GM12878 (cell line): ENCODE measurements around the gene GTPBP6. TPM values are rescaled to one million over a fixed set of nuclear protein-coding genes. Genes with fewer than 3 reads are reported as not detected.

Experiments used
- ATAC-seq: fragments of 200-7000 bp; cut with Tn5 transposase; 3 replicates; pipeline ENCODE4 v1.9.1; 2020; ENCODE audit warnings: mild to moderate bottlenecking, moderate library complexity
- BruUV-seq: library from RNA; stranded (reverse); fragments of 400-500 nt; replicated peaks from 2 replicates; lab custom pipeline; 2021; lab: Mats Ljungman, UMichigan
- CTCF ChIA-PET: fragments of 300-600 bp; sonication (Branson Sonifier 250); formaldehyde crosslinking; extraction: SDS; loops from one replicate; lab custom pipeline; 2021; ENCODE audit warnings: inconsistent platforms; lab: Yijun Ruan, JAX
- POLR2A ChIA-PET: fragments of 350-600 bp; formaldehyde crosslinking; extraction: SDS; loops from one replicate; lab custom pipeline; 2021; ENCODE audit warnings: inconsistent platforms; lab: Charles Lee
- RAD21 ChIA-PET: fragments of 300-600 bp; sonication (Branson Sonifier 250); formaldehyde crosslinking; loops from one replicate; lab custom pipeline; 2023; ENCODE audit warnings: antibody characterized with exemption; ENCODE audit not compliant: unreplicated experiment; lab: Charles Lee
- SMC1A ChIA-PET: fragments of 300-600 bp; sonication (Branson Sonifier 250); formaldehyde crosslinking; loops from one replicate; lab custom pipeline; 2023; ENCODE audit not compliant: unreplicated experiment, uncharacterized antibody; lab: Charles Lee
- DNase-seq: peaks from one replicate; pipeline ENCODE4 v3.0.0-alpha.2; 2011; ENCODE audit warnings: low read depth, low spot score
- FAIRE-seq: peaks from 3 replicates; lab custom pipeline; 2011; peaks lifted over from hg19 to GRCh38; lab: Jason Lieb, UNC
- H2AFZ ChIP-seq: 2 replicates; pipeline ENCODE4 v1.6.0; 2011; ENCODE audit warnings: low read depth, low read length, control low read depth; ENCODE audit not compliant: control insufficient read depth
- H3K27ac ChIP-seq: 2 replicates; pipeline ENCODE4 v1.5.1; 2011; ENCODE audit warnings: control low read depth; ENCODE audit not compliant: control insufficient read depth, insufficient read depth
- H3K27me3 ChIP-seq, 2 experiments: replicated peaks in 1 of 2; 2 replicates each; pipeline versions ENCODE4 v1.6.0 to v1.6.1; 2011; ENCODE audit warnings: low read length in 1 of 2; ENCODE audit not compliant: control insufficient read depth in 2 of 2, insufficient read depth in 2 of 2
- H3K36me3 ChIP-seq, 2 experiments: 2 replicates each; pipeline ENCODE4 v1.5.1; 2011; ENCODE audit warnings: low read length in 1 of 2; ENCODE audit not compliant: control insufficient read depth in 2 of 2, insufficient read depth in 2 of 2
- H3K4me1 ChIP-seq: 2 replicates; pipeline ENCODE4 v1.6.1; 2011; ENCODE audit warnings: mild to moderate bottlenecking, low read length, moderate library complexity, mixed read lengths; ENCODE audit not compliant: control insufficient read depth, insufficient read depth
- H3K4me2 ChIP-seq: 2 replicates; pipeline ENCODE4 v1.6.0; 2011; ENCODE audit warnings: control low read depth; ENCODE audit not compliant: control insufficient read depth, insufficient read depth
- H3K4me3 ChIP-seq: fragments of 200-600 bp; sonication (generic); 2 replicates; pipeline ENCODE4 v1.5.1; 2016
- H3K79me2 ChIP-seq: 2 replicates; pipeline ENCODE4 v1.6.0; 2011; ENCODE audit warnings: low read length; ENCODE audit not compliant: control insufficient read depth, insufficient read depth
- H3K9ac ChIP-seq: 2 replicates; pipeline ENCODE4 v1.8.0; 2011; ENCODE audit warnings: low read length, control low read depth, mixed read lengths; ENCODE audit not compliant: control insufficient read depth, insufficient read depth
- H3K9me3 ChIP-seq: replicated peaks from 3 replicates; pipeline ENCODE4 v1.5.1; 2011; ENCODE audit warnings: mild to moderate bottlenecking, low read length; ENCODE audit not compliant: control insufficient read depth, insufficient read depth
- H4K20me1 ChIP-seq: 2 replicates; pipeline ENCODE4 v1.6.0; 2011; ENCODE audit not compliant: control insufficient read depth, insufficient read depth
- HCFC1 ChIP-seq: fragments of 150-350 bp; IDR thresholded peaks from 2 replicates; pipeline ENCODE4 v1.6.1; 2014; ENCODE audit warnings: low read length
- HDAC6 ChIP-seq: fragments of 200-600 bp; sonication (generic); IDR thresholded peaks from one replicate; pipeline ENCODE4 v1.8.0; 2017; ENCODE audit warnings: antibody characterized with exemption; ENCODE audit not compliant: unreplicated experiment
- KLF5 ChIP-seq: fragments of 450-650 bp; IDR thresholded peaks from 2 replicates; pipeline ENCODE4 v1.6.1; 2014; ENCODE audit warnings: mild to moderate bottlenecking; ENCODE audit not compliant: partially characterized antibody
- NBN ChIP-seq: fragments of 450-650 bp; IDR thresholded peaks from 2 replicates; pipeline ENCODE4 v1.6.1; 2016
- POLR2A ChIP-seq: IDR thresholded peaks from 2 replicates; pipeline ENCODE4 v1.6.1; 2011; ENCODE audit warnings: low read depth, mild to moderate bottlenecking, low read length
- SREBF2 ChIP-seq: IDR thresholded peaks from 2 replicates; pipeline ENCODE4 v1.6.1; 2012; ENCODE audit warnings: mild to moderate bottlenecking, low read length
- STAT1 ChIP-seq: fragments of 450-650 bp; conservative IDR thresholded peaks from 2 replicates; pipeline ENCODE4 v1.6.1; 2014; ENCODE audit warnings: antibody characterized with exemption, mild to moderate bottlenecking
- TARDBP ChIP-seq: IDR thresholded peaks from 2 replicates; pipeline ENCODE4 v1.6.1; 2016; ENCODE audit warnings: borderline replicate concordance
- USF2 ChIP-seq: IDR thresholded peaks from 2 replicates; pipeline ENCODE4 v1.6.1; 2011; ENCODE audit warnings: low read depth, low read length, improper control_type of control experiment, borderline replicate concordance
- WGBS: methylation state at CpG from one replicate; pipeline ENCODE4 v1.1.6; 2016; ENCODE audit warnings: low lambda C conversion rate; ENCODE audit not compliant: insufficient replicate concordance, insufficient coverage; ENCODE audit errors: missing lambda C conversion rate; 5-methylcytosine and 5-hydroxymethylcytosine counted together
- in situ Hi-C: fragments of 300-500 bp; cut with MboI; formaldehyde crosslinking; loops from 9 replicates; pipeline ENCODE4 v1.14.3; 2018; ENCODE audit warnings: mixed read lengths
- intact Hi-C: fragments of 100-400 bp; cut with micrococcal nuclease; formaldehyde crosslinking; loops from one replicate; pipeline ENCODE4 v1.14.2; 2022; ENCODE audit not compliant: unreplicated experiment
- polyA plus RNA-seq, 11 experiments: library from polyadenylated mRNA; depleted of rRNA in 4 of 11; unstranded in 6 of 11; stranded (reverse) in 5 of 11; fragments of >200 nt; fragmentation: Nextera tagmentation in 4 of 11; fragmentation: Illumina TruSeq in 1 of 11; extraction: Ambion mirVana in 4 of 11; extraction: Trizol in 1 of 11; gene quantifications; 1 replicate in 1 of 11; 2 replicates in 10 of 11; pipeline versions ENCODE4 v1.2.1 to v1.2.3, GENCODE V29; 2011 to 2016; ENCODE audit warnings: inconsistent platforms in 2 of 11, missing spikeins in 2 of 11, low read depth in 1 of 11
- total RNA-seq, 4 experiments: library from RNA; depleted of rRNA in 3 of 4; stranded (reverse); fragments of >200 nt in 3 of 4; fragmentation: Illumina TruSeq in 1 of 4; extraction: Trizol in 1 of 4; gene quantifications; 2 replicates each; pipeline versions ENCODE4 v1.2.1 to v1.2.3, GENCODE V29; 2013 to 2021
- TF ChIP-seq, protein P1 (sequence below): IDR thresholded peaks from 2 replicates; pipeline ENCODE4 v1.6.1; 2012; ENCODE audit warnings: low read length, inconsistent platforms
- TF ChIP-seq, protein P2 (sequence below): fragments of 450-650 bp; IDR thresholded peaks from 2 replicates; pipeline ENCODE4 v1.6.1; 2017; ENCODE audit warnings: mild to moderate bottlenecking, moderate library complexity

GTPBP6 gene
- total and polyA plus RNA-seq, 10 of the 15 experiments (the other 5 are each of a cell fraction or from before 2014, with no cell fraction given): 0.31 to 71.0 (median 21.1) TPM

- no peak overlapping the region for H3K4me2 ChIP-seq
- BruUV-seq: no TSS peak
- no peak overlapping the region for H2AFZ ChIP-seq
- no peaks in the 10 kb centered on the region for H3K4me1 ChIP-seq
- no peaks in the 10 kb centered on the region for H4K20me1 ChIP-seq
- H3K4me3 ChIP-seq: no peak overlapping the region
- POLR2A ChIA-PET: no interaction called here
- no peak for DNase-seq
- no peak overlapping the region for H3K27ac ChIP-seq
- CTCF ChIA-PET: no interaction called here
- in situ Hi-C loops (no loop called here), intact Hi-C loops (no loop called here)
- RAD21 ChIA-PET: no interaction called here
- H3K79me2 ChIP-seq: no peaks in the 10 kb centered on the region
- H3K27me3 ChIP-seq: no peaks in the 10 kb centered on the region
- H3K9ac ChIP-seq: no peak overlapping the region
- SMC1A ChIA-PET: no interaction called here
- 96% methylated on average over 35 of the region's 36 CpGs for WGBS
- peaks cover 0 to 1% of the 10 kb centered on the region in 2 experiments; a peak in 3 of 4 replicates for H3K36me3 ChIP-seq
- ATAC-seq: no peak
- TF ChIP-seq KLF5 (no peak), POLR2A (peak; percentile 20; the same call in 1 of the 2 replicates)
- FAIRE-seq: no peak
- H3K9me3 ChIP-seq: no peaks in the 10 kb centered on the region; the same call in 2 of the 3 replicates
Observed at GRCh38 chrX:298993-299392, 19.6 kb downstream of the GTPBP6 start.

DNA sequence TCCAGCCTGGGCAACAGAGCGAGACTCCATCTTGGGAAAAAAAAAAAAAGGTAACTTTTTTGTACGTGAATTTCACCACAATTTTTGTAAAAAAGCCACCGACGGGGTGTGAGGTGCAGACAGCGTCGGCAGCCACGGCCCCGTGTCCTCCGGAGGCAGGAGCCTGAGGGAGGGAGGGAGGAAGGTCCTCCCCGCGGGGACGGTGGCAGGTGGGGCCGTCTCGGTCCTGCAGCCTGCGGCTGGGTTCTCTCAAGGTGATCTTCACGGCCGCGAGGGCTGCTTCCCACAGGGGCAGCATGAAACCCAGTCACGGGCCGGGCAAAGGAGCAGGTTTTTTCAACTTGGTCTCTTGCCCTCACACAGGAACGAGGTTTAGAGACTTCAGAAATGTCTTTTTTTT is 23.5 kb downstream of the GTPBP6 start:
- in situ Hi-C loops: no loop called here
- 96% methylated on average over 17 of the region's 21 CpGs for WGBS
- FAIRE-seq: no peak
- H3K27me3 ChIP-seq: no peaks in the 10 kb centered on the region
- no peak for TF ChIP-seq SREBF2
- no peak for TF ChIP-seq STAT1
- TF ChIP-seq, protein P1, sequence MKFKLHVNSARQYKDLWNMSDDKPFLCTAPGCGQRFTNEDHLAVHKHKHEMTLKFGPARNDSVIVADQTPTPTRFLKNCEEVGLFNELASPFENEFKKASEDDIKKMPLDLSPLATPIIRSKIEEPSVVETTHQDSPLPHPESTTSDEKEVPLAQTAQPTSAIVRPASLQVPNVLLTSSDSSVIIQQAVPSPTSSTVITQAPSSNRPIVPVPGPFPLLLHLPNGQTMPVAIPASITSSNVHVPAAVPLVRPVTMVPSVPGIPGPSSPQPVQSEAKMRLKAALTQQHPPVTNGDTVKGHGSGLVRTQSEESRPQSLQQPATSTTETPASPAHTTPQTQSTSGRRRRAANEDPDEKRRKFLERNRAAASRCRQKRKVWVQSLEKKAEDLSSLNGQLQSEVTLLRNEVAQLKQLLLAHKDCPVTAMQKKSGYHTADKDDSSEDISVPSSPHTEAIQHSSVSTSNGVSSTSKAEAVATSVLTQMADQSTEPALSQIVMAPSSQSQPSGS: no peak
- no peak for TF ChIP-seq TARDBP
- TF ChIP-seq USF2: no peak
- no peak for TF ChIP-seq HCFC1
- no peak for TF ChIP-seq NBN
- TF ChIP-seq HDAC6: no peak
- TF ChIP-seq, protein P2, sequence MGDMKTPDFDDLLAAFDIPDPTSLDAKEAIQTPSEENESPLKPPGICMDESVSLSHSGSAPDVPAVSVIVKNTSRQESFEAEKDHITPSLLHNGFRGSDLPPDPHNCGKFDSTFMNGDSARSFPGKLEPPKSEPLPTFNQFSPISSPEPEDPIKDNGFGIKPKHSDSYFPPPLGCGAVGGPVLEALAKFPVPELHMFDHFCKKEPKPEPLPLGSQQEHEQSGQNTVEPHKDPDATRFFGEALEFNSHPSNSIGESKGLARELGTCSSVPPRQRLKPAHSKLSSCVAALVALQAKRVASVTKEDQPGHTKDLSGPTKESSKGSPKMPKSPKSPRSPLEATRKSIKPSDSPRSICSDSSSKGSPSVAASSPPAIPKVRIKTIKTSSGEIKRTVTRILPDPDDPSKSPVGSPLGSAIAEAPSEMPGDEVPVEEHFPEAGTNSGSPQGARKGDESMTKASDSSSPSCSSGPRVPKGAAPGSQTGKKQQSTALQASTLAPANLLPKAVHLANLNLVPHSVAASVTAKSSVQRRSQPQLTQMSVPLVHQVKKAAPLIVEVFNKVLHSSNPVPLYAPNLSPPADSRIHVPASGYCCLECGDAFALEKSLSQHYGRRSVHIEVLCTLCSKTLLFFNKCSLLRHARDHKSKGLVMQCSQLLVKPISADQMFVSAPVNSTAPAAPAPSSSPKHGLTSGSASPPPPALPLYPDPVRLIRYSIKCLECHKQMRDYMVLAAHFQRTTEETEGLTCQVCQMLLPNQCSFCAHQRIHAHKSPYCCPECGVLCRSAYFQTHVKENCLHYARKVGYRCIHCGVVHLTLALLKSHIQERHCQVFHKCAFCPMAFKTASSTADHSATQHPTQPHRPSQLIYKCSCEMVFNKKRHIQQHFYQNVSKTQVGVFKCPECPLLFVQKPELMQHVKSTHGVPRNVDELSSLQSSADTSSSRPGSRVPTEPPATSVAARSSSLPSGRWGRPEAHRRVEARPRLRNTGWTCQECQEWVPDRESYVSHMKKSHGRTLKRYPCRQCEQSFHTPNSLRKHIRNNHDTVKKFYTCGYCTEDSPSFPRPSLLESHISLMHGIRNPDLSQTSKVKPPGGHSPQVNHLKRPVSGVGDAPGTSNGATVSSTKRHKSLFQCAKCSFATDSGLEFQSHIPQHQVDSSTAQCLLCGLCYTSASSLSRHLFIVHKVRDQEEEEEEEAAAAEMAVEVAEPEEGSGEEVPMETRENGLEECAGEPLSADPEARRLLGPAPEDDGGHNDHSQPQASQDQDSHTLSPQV: no peak
- H3K4me3 ChIP-seq: no peak overlapping the region
- ChIA-PET CTCF (no interaction called here), POLR2A (no interaction called here), RAD21 (no interaction called here), SMC1A (no interaction called here)
- intact Hi-C loops: no loop called here
- no peak overlapping the region for H3K9ac ChIP-seq
- H3K79me2 ChIP-seq: no peaks in the 10 kb centered on the region
- no peak overlapping the region for H3K4me2 ChIP-seq
- BruUV-seq: no TSS peak
- no peak overlapping the region for H2AFZ ChIP-seq
- DNase-seq: no peak
- no peak overlapping the region for H3K27ac ChIP-seq
- ATAC-seq: no peak
- H3K36me3 ChIP-seq: peaks cover 9 to 13% of the 10 kb centered on the region in 2 experiments; a peak in 3 of 4 replicates
- H4K20me1 ChIP-seq: no peaks in the 10 kb centered on the region
- no peaks in the 10 kb centered on the region for H3K4me1 ChIP-seq
- peaks cover 1% of the 10 kb centered on the region; the same call in 1 of the 3 replicates for H3K9me3 ChIP-seq
